H1 (cell line): Measurements from ENCODE around the gene ZNF562. TPM values are rescaled to one million over a fixed set of nuclear protein-coding genes. Genes with fewer than 3 reads are reported as not detected.

Source experiments
- CTCF ChIA-PET: fragments of 300-600 bp; sonication (Branson Sonifier 250); formaldehyde crosslinking; loops from one replicate; lab custom pipeline; 2021; ENCODE audit not compliant: partially characterized antibody; lab: Charles Lee
- POLR2A ChIA-PET: fragments of 300-600 bp; sonication (Branson Sonifier 250); formaldehyde crosslinking; loops from one replicate; lab custom pipeline; 2021; ENCODE audit warnings: inconsistent platforms; ENCODE audit not compliant: partially characterized antibody; lab: Charles Lee
- DNase-seq, 2 experiments: peaks; one replicate each; pipeline versions ENCODE4 v3.0.0 to v3.0.0-alpha.2; 2010 to 2022; ENCODE audit warnings: low spot score in 2 of 2, low read depth in 1 of 2, mixed read lengths in 1 of 2
- FAIRE-seq: peaks from 2 replicates; lab custom pipeline; 2011; peaks lifted over from hg19 to GRCh38; lab: Jason Lieb, UNC
- H2AFZ ChIP-seq: 2 replicates; pipeline ENCODE4 v1.8.1; 2012; ENCODE audit warnings: low read length, inconsistent platforms
- H2AK5ac ChIP-seq: 2 replicates; pipeline ENCODE4 v1.6.1; 2013; ENCODE audit warnings: low read depth, low read length
- H2BK120ac ChIP-seq: replicated peaks from 2 replicates; pipeline ENCODE3; 2013; ENCODE audit warnings: low read depth, low read length, inconsistent platforms
- H2BK12ac ChIP-seq: 2 replicates; pipeline ENCODE4 v1.6.1; 2013; ENCODE audit warnings: low read depth, low read length
- H2BK15ac ChIP-seq: 2 replicates; pipeline ENCODE4 v1.6.1; 2013; ENCODE audit warnings: low read length
- H2BK20ac ChIP-seq: 2 replicates; pipeline ENCODE4 v1.6.1; 2013; ENCODE audit warnings: low read length
- H2BK5ac ChIP-seq: 2 replicates; pipeline ENCODE4 v1.6.1; 2013; ENCODE audit warnings: low read depth, low read length
- H3K14ac ChIP-seq: 2 replicates; pipeline ENCODE4 v1.6.1; 2013; ENCODE audit warnings: inconsistent platforms; ENCODE audit not compliant: insufficient read length
- H3K18ac ChIP-seq: 2 replicates; pipeline ENCODE4 v1.6.1; 2013; ENCODE audit warnings: low read length; ENCODE audit errors: extremely low read depth
- H3K23ac ChIP-seq: 2 replicates; pipeline ENCODE4 v1.6.1; 2013; ENCODE audit warnings: inconsistent platforms; ENCODE audit not compliant: insufficient read length
- H3K23me2 ChIP-seq: 2 replicates; pipeline ENCODE4 v1.6.1; 2013; ENCODE audit warnings: low read depth, low read length
- H3K27ac ChIP-seq: 2 replicates; pipeline ENCODE4 v1.6.1; 2011; ENCODE audit warnings: low read depth, low read length, inconsistent platforms
- H3K27me3 ChIP-seq, 4 experiments: replicated peaks in 1 of 4; 1 replicate in 1 of 4; 2 replicates in 3 of 4; pipeline versions ENCODE4 v1.6.1 to v1.8.1; 2011 to 2013; ENCODE audit warnings: low read length in 3 of 4, mild to moderate bottlenecking in 3 of 4, inconsistent platforms in 2 of 4, mixed read lengths in 2 of 4, moderate library complexity in 1 of 4; ENCODE audit not compliant: control insufficient read depth in 3 of 4, insufficient read depth in 3 of 4; ENCODE audit errors: extremely low read depth in 1 of 4
- H3K36me3 ChIP-seq, 4 experiments: 2 replicates each; pipeline versions ENCODE4 v1.6.1 to v1.8.1; 2011 to 2013; ENCODE audit warnings: mild to moderate bottlenecking in 4 of 4, low read length in 3 of 4, moderate library complexity in 2 of 4, control low read depth in 1 of 4, inconsistent platforms in 1 of 4; ENCODE audit not compliant: insufficient read depth in 4 of 4, control insufficient read depth in 2 of 4
- H3K4ac ChIP-seq: replicated peaks from 2 replicates; pipeline ENCODE3; 2013; ENCODE audit warnings: low read length, low read depth, mixed read lengths, inconsistent platforms; ENCODE audit not compliant: insufficient read length
- H3K4me1 ChIP-seq, 4 experiments: replicated peaks in 1 of 4; 1 replicate in 1 of 4; 2 replicates in 3 of 4; pipeline versions ENCODE4 v1.6.1 to v1.8.1; 2011 to 2013; ENCODE audit warnings: low read length in 3 of 4, inconsistent platforms in 2 of 4, mixed read lengths in 1 of 4; ENCODE audit not compliant: insufficient read depth in 4 of 4, control insufficient read depth in 3 of 4
- H3K4me2 ChIP-seq, 2 experiments: 2 replicates each; pipeline versions ENCODE4 v1.6.1 to v1.8.1; 2011 to 2013; ENCODE audit warnings: low read depth in 2 of 2, low read length in 2 of 2, control low read depth in 1 of 2, inconsistent platforms in 1 of 2, mild to moderate bottlenecking in 1 of 2; ENCODE audit not compliant: insufficient read depth in 1 of 2
- H3K4me3 ChIP-seq, 4 experiments: fragments of 200-600, 300-600 bp in 1 of 4; sonication (generic), shearing (Covaris generic), sonication (Bioruptor Twin) in 1 of 4; 2 replicates each; pipeline versions ENCODE4 v1.5.1 to v1.8.1; 2011 to 2016; ENCODE audit warnings: low read length in 4 of 4, low read depth in 3 of 4, control low read depth in 2 of 4, inconsistent platforms in 2 of 4, mild to moderate bottlenecking in 2 of 4, mixed read lengths in 1 of 4, moderate library complexity in 1 of 4; ENCODE audit not compliant: insufficient read depth in 2 of 4; ENCODE audit errors: extremely low read depth in 1 of 4
- H3K56ac ChIP-seq: replicated peaks from 2 replicates; pipeline ENCODE3; 2013; ENCODE audit warnings: low read depth, mild to moderate bottlenecking, mixed read lengths, low read length, inconsistent platforms; ENCODE audit not compliant: insufficient read length
- H3K79me1 ChIP-seq: 2 replicates; pipeline ENCODE4 v1.6.1; 2013; ENCODE audit warnings: low read depth, low read length, control low read depth
- H3K79me2 ChIP-seq, 2 experiments: 2 replicates each; pipeline versions ENCODE4 v1.6.1 to v1.8.1; 2012 to 2013; ENCODE audit warnings: low read length in 2 of 2, mild to moderate bottlenecking in 2 of 2, inconsistent platforms in 1 of 2; ENCODE audit not compliant: insufficient read depth in 2 of 2, control insufficient read depth in 1 of 2
- H3K9ac ChIP-seq, 4 experiments: replicated peaks in 1 of 4; 1 replicate in 1 of 4; 2 replicates in 3 of 4; pipeline versions ENCODE4 v1.6.1 to v1.8.1; 2011 to 2013; ENCODE audit warnings: low read depth in 3 of 4, low read length in 3 of 4, control low read depth in 2 of 4, mild to moderate bottlenecking in 2 of 4, moderate library complexity in 2 of 4, inconsistent platforms in 1 of 4; ENCODE audit errors: extremely low read depth in 1 of 4
- H3K9me3 ChIP-seq, 2 experiments: 2 replicates each; pipeline versions ENCODE4 v1.6.1 to v1.8.1; 2012 to 2013; ENCODE audit warnings: mild to moderate bottlenecking in 2 of 2, moderate library complexity in 2 of 2, control low read depth in 1 of 2, inconsistent platforms in 1 of 2, low read depth in 1 of 2, low read length in 1 of 2, mixed read lengths in 1 of 2; ENCODE audit not compliant: insufficient read depth in 2 of 2
- H4K20me1 ChIP-seq, 2 experiments: replicated peaks in 1 of 2; 2 replicates each; pipeline versions ENCODE3 to v1.8.1; 2011 to 2013; ENCODE audit warnings: inconsistent platforms in 2 of 2, low read length in 2 of 2, mild to moderate bottlenecking in 1 of 2; ENCODE audit not compliant: insufficient read depth in 2 of 2, control insufficient read depth in 1 of 2
- H4K5ac ChIP-seq: 2 replicates; pipeline ENCODE4 v1.6.1; 2013; ENCODE audit warnings: low read length, low read depth, mixed read lengths, inconsistent platforms; ENCODE audit not compliant: insufficient read length
- H4K8ac ChIP-seq: 2 replicates; pipeline ENCODE4 v1.8.0; 2013; ENCODE audit warnings: mild to moderate bottlenecking, moderate library complexity, low read length, inconsistent platforms; ENCODE audit not compliant: insufficient read depth; ENCODE audit errors: extremely low read depth
- H4K91ac ChIP-seq: replicated peaks from 2 replicates; pipeline ENCODE3; 2013; ENCODE audit warnings: low read length, mixed read lengths, inconsistent platforms; ENCODE audit not compliant: insufficient read length
- CBX5 ChIP-seq: fragments of 300-800, 300-1000 bp; sonication (generic); IDR thresholded peaks from 2 replicates; pipeline ENCODE4 v1.7.1; 2016; ENCODE audit warnings: antibody characterized with exemption, low read length, low read depth
- EP300 ChIP-seq, 2 experiments: IDR thresholded peaks; 1 replicate in 1 of 2; 2 replicates in 1 of 2; pipeline ENCODE4 v1.6.1; 2011 to 2012; ENCODE audit warnings: low read depth in 2 of 2, low read length in 2 of 2, mild to moderate bottlenecking in 2 of 2, borderline replicate concordance in 1 of 2, inconsistent platforms in 1 of 2, moderate library complexity in 1 of 2
- GABPA ChIP-seq: IDR thresholded peaks from 2 replicates; pipeline ENCODE4 v1.6.1; 2011; ENCODE audit warnings: mild to moderate bottlenecking, low read length, moderate library complexity, borderline replicate concordance; ENCODE audit not compliant: insufficient read depth
- GTF2F1 ChIP-seq: IDR thresholded peaks from 2 replicates; pipeline ENCODE4 v1.6.1; 2012; ENCODE audit warnings: low read depth, low read length, improper control_type of control experiment, borderline replicate concordance
- JUND ChIP-seq: IDR thresholded peaks from 2 replicates; pipeline ENCODE4 v1.6.1; 2011; ENCODE audit warnings: mild to moderate bottlenecking, improper control_type of control experiment, low read length
- MAX ChIP-seq: IDR thresholded peaks from 2 replicates; pipeline ENCODE4 v1.6.1; 2012; ENCODE audit warnings: inconsistent platforms
- SIN3A ChIP-seq, 2 experiments: IDR thresholded peaks in 1 of 2; conservative IDR thresholded peaks in 1 of 2; 2 replicates each; pipeline ENCODE4 v1.6.1; 2011 to 2012; ENCODE audit warnings: low read length in 2 of 2, improper control_type of control experiment in 1 of 2, low read depth in 1 of 2, mild to moderate bottlenecking in 1 of 2
- SIRT6 ChIP-seq: IDR thresholded peaks from one replicate; pipeline ENCODE4 v1.7.1; 2012; ENCODE audit warnings: low read length, inconsistent platforms
- SIX5 ChIP-seq: IDR thresholded peaks from 2 replicates; pipeline ENCODE4 v1.6.1; 2011; ENCODE audit warnings: mild to moderate bottlenecking, low read depth, low read length
- TAF1 ChIP-seq: IDR thresholded peaks from 2 replicates; pipeline ENCODE4 v1.6.1; 2011; ENCODE audit warnings: mild to moderate bottlenecking, low read depth, low read length
- TAF7 ChIP-seq: optimal IDR thresholded peaks from 2 replicates; pipeline ENCODE3; 2011; ENCODE audit warnings: low read depth, mild to moderate bottlenecking, inconsistent platforms, low read length, moderate library complexity, borderline replicate concordance
- USF2 ChIP-seq: IDR thresholded peaks from 2 replicates; pipeline ENCODE4 v1.6.1; 2011; ENCODE audit warnings: low read length, improper control_type of control experiment
- WGBS, 2 experiments: shearing (Covaris generic) in 1 of 2; methylation state at CpG; one replicate each; pipeline versions ENCODE4 v1.1.6 to v1.1.7; 2013 to 2015; ENCODE audit warnings: low lambda C conversion rate in 2 of 2, mixed read lengths in 2 of 2, inconsistent platforms in 1 of 2, low coverage in 1 of 2, missing lambda C conversion rate in 1 of 2; ENCODE audit not compliant: insufficient replicate concordance in 2 of 2, insufficient coverage in 1 of 2, insufficient read length in 1 of 2; ENCODE audit errors: extremely low coverage in 1 of 2, missing lambda C conversion rate in 1 of 2; 5-methylcytosine and 5-hydroxymethylcytosine counted together
- polyA plus RNA-seq, 7 experiments: library from polyadenylated mRNA; depleted of rRNA in 3 of 7; stranded (reverse) in 5 of 7; unstranded in 2 of 7; fragments of >200 nt in 5 of 7; fragments of 200-250 nt in 2 of 7; gene quantifications; 1 replicate in 5 of 7; 2 replicates in 1 of 7; 4 replicates in 1 of 7; pipeline versions ENCODE4 v1.2.1 to v1.2.3, GENCODE V29; 2011 to 2013; ENCODE audit warnings: missing spikeins in 2 of 7, mixed read lengths in 2 of 7
- total RNA-seq: library from RNA; stranded (reverse); fragmentation: NEBNext Ultra II Directional; extraction: Animal tissue kit (Norgen Biotek cat#: 25700); gene quantifications from 2 replicates; pipeline ENCODE4 v1.2.1, GENCODE V29; 2021

The ZNF562 gene
- total and polyA plus RNA-seq, 2 of the 8 experiments (the other 6 are each of a cell fraction or from before 2014, with no cell fraction given) = 0.12 to 2.5 TPM

- no peaks in the 10 kb centered on the region for H4K20me1 ChIP-seq
- no peak overlapping the region for H3K4ac ChIP-seq
- H3K9me3 ChIP-seq = peaks cover 13 to 20% of the 10 kb centered on the region in 2 experiments
- H3K79me2 ChIP-seq = no peaks in the 10 kb centered on the region
- H2AFZ ChIP-seq = no peak overlapping the region
- H2BK12ac ChIP-seq = no peak overlapping the region
- ChIA-PET POLR2A (interaction anchor here (0.9 to 1.7 kb wide), 3 partner anchors 16 to 144 kb away, joined by 3 to 5 read pairs (median 3); partner anchors contain the start of gene ZNF561), CTCF (interaction anchor here (0.6 to 2.1 kb wide), 8 partner anchors 11 to 151 kb away, joined by 3 to 5 read pairs (median 3); no protein-coding TSS in a partner anchor)
- H3K79me1 ChIP-seq = no peaks in the 10 kb centered on the region
- H3K36me3 ChIP-seq = peaks cover 0 to 32% (median 14%) of the 10 kb centered on the region in 4 experiments; a peak in 6 of 8 replicates
- H3K27ac ChIP-seq = no peak overlapping the region
- H3K18ac ChIP-seq = no peak overlapping the region
- no peak overlapping the region for H3K4me2 ChIP-seq
- no peaks in the 10 kb centered on the region for H3K23me2 ChIP-seq
- no peak overlapping the region for H4K5ac ChIP-seq
- FAIRE-seq (no peak), DNase-seq (no peak)
- peaks cover 0 to 4% (median 0%) of the 10 kb centered on the region in 4 experiments; a peak in 2 of 7 replicates for H3K4me1 ChIP-seq
- H4K8ac ChIP-seq = no peak overlapping the region
- no peak overlapping the region for H3K23ac ChIP-seq
- H2BK20ac ChIP-seq = no peak overlapping the region
- H3K27me3 ChIP-seq = no peaks in the 10 kb centered on the region
- no peak overlapping the region for H3K9ac ChIP-seq
- no peak overlapping the region for H2BK15ac ChIP-seq
- H2BK120ac ChIP-seq = no peak overlapping the region
- WGBS, 2 experiments = 91% methylated on average over 4 of the region's 4 CpGs; no CpG with 5 or more reads in 1 of the 2 experiments
- H3K56ac ChIP-seq = no peak overlapping the region
- H4K91ac ChIP-seq = no peak overlapping the region
- H3K4me3 ChIP-seq = no peak overlapping the region
- H2AK5ac ChIP-seq = no peak overlapping the region
- no peak overlapping the region for H3K14ac ChIP-seq
- H2BK5ac ChIP-seq = no peak overlapping the region
- no peak for TF ChIP-seq SIRT6
- TF ChIP-seq EP300 (IDR thresholded peaks at IDR 0.05; ENCODE audit: borderline replicate concordance in 1 of 2, low read depth in 2 of 2, low read length in 2 of 2) = no peak
- no peak for TF ChIP-seq JUND
- no peak for TF ChIP-seq SIN3A (conservative IDR thresholded peaks at IDR 0.05 in 1 of 2, IDR thresholded peaks at IDR 0.05 in 1 of 2; ENCODE audit: low read depth in 1 of 2, low read length in 2 of 2)
- TF ChIP-seq TAF1 = no peak
- TF ChIP-seq MAX = no peak
- no peak for TF ChIP-seq CBX5
- TF ChIP-seq SIX5 = no peak
- TF ChIP-seq TAF7 = no peak
- TF ChIP-seq GABPA = no peak
- TF ChIP-seq GTF2F1 = no peak
- no peak for TF ChIP-seq USF2
These were observed 30.4 kb downstream of the ZNF562 start for GRCh38 chr19:9644472-9644871.
